ENCODE measurements around the gene RPL3.

Gene RPL3

DNA sequence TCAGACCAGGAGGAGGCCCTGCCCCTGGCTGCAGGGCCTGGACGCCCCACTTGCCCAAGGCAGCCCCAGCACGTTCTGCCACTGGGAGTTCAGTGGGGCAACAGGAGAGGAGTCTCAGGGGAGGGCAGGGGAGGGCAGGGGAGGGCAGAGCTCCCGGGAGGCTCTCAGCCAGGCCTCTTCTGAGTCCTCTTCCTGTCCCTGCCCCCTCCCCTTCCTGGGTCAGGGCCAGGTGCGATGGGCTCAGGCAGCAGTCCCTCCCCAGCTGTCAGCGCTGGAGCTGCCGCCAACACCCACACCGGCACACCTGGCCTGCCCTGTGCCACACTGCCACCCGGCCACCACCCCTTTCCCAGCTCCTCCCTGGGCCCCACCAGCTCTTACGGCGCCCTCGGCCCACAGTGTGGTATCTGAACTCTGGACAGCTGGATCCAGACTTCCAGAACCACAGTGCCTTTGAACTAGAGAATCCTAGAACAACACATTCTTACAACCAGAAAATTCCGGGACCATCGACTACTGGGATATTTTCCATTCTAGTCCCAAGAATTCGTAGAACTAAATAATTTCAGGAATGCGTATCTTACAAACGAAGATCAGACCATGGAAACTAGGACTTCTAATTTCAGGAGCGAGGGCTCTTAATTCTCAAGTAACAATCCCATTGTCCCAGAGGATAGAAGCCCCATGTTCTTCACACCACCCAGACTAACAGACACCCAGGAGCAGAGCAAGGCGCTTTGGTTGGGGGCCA lies 21.8 kb downstream of the RPL3 start:
- no peak for DNase-seq

DNA sequence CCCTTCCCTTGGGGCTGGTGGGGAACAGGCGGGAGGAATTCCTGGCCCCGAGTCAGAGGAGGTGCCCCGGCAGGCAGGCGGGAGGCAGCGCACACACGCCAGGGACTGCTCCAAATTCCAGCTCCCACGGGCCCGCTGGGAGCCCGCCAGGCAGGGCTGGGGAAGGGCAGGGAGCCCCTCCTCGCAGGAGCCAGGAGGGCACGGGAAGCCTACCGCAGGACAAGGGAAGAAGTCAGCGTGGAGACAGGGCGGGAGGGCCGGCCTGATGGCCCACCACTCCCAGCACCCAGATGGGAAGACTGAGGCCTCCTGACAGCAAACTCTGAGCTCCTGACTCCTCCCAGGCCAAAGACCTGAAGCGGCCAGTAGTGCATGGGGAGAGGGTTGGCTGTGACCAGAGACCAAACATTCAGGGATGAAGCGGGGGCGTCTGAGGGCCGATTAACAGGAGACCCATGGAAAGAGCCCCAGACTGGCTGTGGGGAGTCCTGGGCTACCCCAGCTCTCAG lies 22.4 kb downstream of the RPL3 start:
- no peak for DNase-seq

GRCh38 chr22:39296535-39296934 lies 22.9 kb downstream of the RPL3 start:
- DNase-seq: no peak

- DNase-seq: no peak
Observed at GRCh38 chr22:39294571-39295468, 24.6 kb downstream of the RPL3 start.

- no peak for DNase-seq
Observed at GRCh38 chr22:39293766-39294368, 25.6 kb downstream of the RPL3 start.

- no peak for DNase-seq
Observed at GRCh38 chr22:39292561-39293074, 26.8 kb downstream of the RPL3 start.

DNA sequence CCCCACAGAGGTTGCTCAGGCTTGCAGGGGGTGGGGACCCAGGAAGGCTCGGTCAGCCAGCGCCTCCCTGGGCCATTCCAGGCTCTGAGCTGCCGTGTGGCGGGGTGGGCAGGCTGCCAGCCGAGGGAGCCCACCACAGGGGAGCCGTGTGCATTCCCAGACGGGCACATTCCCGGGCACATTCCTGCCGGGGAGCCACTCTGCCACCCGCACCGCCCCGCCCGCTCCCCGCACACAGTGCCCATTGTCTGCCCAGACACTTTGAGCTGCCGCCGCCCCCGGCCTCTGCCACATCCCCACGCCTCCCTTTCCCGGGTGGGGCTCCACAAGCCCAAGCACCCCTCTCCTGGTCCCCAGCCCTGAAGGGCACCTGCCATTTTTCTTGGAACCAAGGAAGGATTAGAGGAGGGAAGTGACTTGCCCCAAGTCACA lies 27.4 kb downstream of the RPL3 start:
- DNase-seq: no peak

- no peak for DNase-seq
Observed at GRCh38 chr22:39291523-39291922, 27.9 kb downstream of the RPL3 start.

DNA sequence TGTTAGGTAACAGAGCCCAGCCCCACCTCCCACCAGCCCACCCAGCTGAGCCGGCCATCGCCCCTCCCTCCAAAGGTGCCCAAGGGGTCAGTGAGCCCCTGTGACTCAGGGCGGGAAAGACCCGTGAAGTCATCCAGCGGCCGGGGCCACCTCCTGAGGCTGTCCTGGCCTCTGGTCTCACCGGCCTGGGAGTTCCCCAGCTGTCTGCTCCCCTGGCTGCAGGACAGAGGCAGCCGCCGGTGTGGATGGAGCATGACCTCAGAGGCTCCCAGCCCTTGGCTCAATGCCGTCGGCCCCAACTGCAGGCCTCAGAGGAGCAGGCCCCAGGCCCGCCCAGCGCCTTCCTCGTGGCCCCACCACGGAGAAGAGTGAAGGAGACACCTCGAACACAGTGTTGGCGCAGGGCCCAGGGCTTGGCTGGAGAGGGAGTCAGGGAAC lies 28.7 kb downstream of the RPL3 start:
- no peak for DNase-seq

DNA sequence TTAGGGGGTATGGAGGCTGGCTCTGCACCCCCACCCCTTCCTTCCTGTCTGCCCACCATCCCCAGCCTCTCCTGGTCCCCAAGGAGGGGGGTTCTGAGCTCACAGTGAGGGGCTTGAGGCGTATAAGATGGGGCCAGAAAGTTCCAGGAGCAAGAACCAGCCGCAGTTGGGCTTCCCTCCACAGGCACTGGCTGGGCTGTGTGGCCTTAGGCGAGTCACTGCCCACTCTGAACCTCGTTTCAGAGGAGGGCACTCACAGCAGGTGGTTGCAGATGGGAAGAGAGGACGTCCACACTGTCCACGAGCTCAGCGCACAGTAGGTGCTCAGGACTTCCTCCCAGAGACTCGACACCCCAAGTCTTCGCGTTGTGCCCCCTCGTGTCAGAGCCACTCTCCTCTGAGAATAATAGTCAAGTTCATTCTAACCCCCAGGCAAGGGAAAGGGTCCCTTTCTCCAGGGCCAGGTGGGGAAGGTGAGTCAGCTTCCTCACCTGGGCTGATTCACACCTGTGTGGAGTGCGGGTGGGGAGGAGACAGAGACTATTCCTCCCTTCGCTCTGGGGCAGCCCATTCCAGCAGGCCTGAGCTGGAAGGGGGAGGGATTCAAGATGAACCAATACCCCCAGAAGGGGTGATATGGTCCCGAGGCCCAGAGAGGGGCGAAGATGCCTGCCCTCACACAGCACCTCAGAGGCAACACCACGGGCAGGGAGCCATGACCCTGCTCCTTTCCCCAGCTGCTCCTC lies 29.3 kb downstream of the RPL3 start:
- no peak for DNase-seq

- no peak for DNase-seq
Observed at GRCh38 chr22:39289533-39289932, 29.9 kb downstream of the RPL3 start.

DNA sequence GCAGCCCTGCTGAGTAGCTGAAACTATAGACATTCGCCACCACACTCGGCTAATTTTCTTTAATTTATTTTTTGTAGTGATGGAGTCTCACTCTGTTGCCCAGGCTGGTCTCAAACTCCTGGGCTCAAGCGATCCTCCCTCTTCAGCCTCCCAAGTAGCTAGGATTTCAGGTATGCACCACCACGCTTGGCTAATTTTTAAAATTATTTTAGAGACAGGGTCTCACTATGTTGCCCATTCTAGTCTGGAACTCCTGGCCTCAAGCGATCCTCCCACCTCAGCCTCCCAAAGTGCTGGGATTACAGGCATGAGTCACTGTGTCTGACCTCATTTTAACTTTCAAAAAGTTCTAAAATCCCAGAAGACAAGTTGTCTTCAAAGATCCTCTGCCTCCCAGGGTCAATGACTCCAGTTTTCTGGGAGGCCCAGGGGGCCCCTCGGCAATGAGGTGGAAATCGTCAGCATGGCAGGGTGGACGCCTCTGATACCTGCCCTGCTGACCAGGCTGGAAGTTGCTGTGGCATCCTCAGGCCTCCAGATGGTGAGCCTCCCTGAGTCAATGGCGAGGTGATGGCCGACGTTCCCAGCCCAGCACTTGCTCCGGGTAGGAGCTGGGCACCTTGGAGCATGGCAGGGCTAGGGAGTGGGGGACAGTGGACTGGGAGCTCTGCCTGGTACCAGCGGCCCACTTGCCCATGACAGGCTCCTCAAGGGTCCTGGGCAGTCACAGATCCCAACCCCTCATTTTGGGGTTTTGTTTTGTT lies 31.1 kb downstream of the RPL3 start:
- DNase-seq: no peak

DNA sequence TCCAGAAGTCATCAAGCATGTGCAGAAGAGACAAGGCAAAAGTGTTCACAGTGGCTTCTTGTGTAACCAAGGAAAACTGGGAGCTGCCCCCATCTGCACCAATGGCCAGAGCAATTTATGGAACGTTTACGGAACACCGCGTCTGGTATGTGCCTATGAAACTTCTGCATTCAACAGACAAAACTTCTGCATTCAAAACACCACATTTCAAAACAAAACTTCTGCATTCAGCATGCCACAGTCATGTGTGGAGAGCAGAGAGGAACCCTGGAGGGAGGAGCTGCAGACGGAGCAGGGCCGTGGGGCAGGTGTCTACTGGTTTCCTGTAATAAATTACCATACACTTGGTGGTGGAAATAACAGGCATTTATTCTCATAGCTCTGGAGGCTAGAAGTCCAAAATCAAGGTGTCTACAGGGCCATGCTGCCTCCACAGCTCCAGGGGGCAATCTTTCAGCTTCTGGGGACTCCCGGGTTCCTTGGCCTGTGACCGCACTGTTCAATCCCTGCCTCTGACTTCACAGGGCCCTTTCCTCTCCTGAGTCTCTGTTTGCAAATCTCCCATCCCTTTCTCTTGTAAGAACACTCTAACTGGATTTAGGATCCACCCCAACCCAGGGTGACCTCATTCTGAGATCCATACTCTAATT lies 32.2 kb downstream of the RPL3 start:
- DNase-seq: no peak

DNA sequence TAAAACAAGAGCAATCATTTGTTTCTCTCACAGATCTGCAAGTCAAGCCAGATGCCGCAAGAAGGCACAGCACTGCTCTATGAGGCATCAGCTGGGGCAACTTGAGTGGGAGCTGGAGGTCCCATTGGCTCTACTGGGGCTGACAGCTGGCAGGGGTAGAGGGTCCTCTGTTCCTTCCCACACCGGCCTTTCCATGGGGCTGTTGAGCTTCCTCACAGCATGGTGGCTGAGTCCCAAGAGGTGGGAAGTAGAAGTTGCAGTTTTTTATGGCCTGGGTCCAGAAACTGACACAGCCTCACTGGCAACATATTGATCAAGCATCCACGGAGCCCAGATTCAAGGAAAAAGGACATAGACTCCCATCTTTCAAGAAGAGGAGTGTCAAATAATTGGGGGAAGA lies 34.4 kb downstream of the RPL3 start:
- no peak for DNase-seq

GRCh38 chr22:39284142-39284980 lies 35.1 kb downstream of the RPL3 start:
- DNase-seq: no peak

DNA sequence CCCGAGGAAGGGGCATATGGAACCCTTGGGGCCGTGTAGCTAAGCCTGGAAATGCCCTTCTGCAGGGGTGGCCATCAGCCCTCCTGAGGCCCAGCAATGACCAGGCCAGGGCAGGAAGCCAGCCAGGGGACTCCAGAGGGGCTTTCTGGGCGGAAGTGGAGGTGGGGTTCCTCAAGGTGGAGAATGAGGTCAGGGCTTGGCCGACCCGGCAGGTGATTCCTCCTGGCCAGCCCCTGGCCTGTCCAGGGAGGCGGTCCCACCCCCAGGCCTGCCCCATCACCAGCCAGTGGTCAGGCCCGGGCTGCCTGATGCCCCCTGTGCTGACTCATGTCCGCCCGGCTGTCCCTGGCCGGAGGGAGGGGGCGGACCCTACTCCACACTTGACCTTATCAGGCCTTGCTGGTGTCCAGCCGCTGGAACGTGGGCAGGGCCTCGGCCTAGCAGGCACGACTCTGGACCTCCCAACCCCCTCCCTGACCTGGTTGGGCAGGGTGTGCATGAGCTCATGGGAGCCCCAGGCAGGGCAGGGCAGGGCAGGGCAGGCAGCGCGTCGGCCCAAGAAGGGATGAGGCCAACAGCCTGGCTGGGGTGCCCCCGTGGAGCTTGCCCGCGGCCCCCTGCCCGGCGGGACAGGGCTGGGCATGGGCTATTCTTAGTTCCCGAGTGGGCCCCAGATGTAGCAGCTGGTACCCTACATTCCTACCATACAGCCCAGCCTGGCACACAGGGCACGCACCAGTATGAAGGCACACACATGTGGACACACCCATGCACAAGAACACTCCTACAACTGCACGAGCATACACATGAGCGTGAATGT lies 35.9 kb downstream of the RPL3 start:
- DNase-seq: no peak

- DNase-seq: no peak
Observed at GRCh38 chr22:39282645-39283321, 36.6 kb downstream of the RPL3 start.

GRCh38 chr22:39281126-39281525 lies 38.3 kb downstream of the RPL3 start:
- DNase-seq: no peak

DNA sequence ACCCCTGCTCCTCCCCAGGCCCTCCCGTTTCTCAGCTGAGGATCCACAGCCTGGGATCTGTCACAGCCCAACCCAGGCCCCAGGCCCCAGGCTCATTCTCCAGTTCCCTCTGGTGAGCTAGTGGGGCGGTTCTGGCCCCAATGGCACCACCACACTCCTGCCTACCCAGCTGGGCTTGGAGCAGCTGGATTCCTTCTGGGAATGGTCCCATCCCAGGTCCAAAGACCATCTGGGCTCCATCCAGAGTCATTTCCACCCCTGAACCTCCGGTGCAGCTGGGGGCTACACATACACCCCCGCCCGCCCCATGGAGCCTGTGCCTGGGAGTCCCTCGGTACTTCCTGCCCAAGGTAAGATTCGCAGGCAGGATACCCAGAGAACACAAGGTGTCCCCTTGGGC lies 39.2 kb downstream of the RPL3 start:
- no peak for DNase-seq
